IPS DF 4.7 (cell line): ENCODE measurements around the gene LUZP2.

ENCODE experiments used
- DNase-seq: peaks from one replicate; pipeline ENCODE4 v3.0.0-alpha.2; 2013; ENCODE audit warnings: low spot score; ENCODE audit errors: extremely low read depth

The LUZP2 gene

GRCh38 chr11:24496736-24497725 is at the start of gene LUZP2:
Gene LUZP2, plus strand, starts transcription at chr11:24497053.
- peak; percentile 36 for DNase-seq

GRCh38 chr11:24453129-24453718 is 43.6 kb upstream of the LUZP2 start:
- DNase-seq, result no peak

DNA sequence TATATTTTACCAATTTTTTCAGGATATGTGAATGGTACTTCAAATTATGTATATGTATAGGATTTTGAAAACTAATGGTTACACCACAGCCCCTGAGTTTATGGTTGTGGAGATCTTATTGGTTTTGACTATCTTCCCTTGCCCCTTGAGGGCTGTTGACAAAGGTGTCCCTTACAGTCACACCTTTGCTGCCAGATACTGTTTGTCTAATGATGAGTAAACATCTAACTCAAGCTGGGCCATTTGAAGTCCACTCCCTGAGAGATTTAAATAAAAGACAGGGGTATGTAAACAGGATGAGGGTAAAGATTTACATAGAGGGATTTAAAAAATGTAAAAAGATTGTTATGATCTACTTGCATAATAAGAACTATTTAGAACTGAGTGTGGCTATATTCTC is 38.9 kb upstream of the LUZP2 start:
- DNase-seq, result no peak

GRCh38 chr11:24470431-24470830 is 26.4 kb upstream of the LUZP2 start:
- no peak for DNase-seq

DNA sequence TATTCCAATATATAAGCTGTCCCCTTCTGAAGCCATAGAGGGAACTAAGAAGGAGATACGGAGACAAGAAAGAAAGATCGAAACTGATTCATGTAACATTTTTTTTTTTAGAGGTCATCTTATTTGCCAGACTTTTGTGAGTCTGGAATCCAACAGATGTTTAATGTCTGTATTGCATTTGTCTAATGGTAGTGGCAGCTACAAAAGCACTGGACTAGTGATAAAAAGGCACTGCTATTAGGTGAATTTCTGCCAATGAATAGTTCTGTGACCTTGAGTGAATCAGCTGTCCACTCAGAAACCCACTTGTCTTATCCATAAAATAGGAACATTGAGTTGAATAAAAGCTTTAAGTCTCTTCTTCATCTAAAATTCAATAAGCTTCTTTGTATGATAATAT is 25.8 kb upstream of the LUZP2 start:
- DNase-seq, result no peak

DNA sequence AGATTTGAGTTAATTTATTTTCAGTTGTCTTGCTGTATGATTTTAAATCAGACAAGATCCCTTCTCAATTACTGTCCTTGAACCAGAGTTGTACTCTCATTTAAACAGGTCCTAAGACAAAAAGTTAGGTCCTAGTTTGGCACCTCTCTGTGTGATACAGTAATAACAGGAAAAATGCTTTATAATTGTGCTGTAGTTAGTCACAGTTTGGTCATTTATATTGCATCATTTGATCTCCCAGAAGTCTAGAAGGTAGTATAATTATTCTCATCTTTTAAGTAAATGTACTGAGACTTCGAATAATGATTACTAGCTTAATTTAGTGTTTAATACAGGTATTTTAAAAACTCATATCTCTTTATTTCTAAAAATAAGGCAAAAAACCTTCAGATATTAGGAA is 18.1 kb upstream of the LUZP2 start:
- no peak for DNase-seq

GRCh38 chr11:24489477-24489876 is 7.4 kb upstream of the LUZP2 start:
- DNase-seq, result no peak

DNA sequence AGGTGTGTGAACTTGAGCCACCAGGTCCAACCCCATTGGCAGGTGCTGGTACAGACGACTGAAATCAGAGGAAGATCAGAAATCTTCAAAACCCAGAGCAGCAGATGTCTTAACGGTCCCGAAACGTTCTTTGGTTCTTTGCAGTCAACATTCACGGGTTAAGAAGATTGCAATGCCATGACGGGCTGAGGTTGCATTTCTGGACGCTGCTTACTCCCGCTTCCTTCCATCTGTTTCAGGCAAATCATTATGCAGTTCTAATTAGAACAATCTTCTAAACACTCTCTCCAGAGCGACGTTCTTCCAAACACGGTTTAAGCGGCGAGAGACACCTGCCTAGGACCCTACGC is 492 bp upstream of the LUZP2 start:
- DNase-seq, result no peak

- no peak for DNase-seq
Observed at GRCh38 chr11:24497831-24498230, 978 bp downstream of the LUZP2 start.

GRCh38 chr11:24502425-24502824 is 5.6 kb downstream of the LUZP2 start:
- no peak for DNase-seq

GRCh38 chr11:24509114-24509513 is 12.3 kb downstream of the LUZP2 start:
- DNase-seq, result no peak

DNA sequence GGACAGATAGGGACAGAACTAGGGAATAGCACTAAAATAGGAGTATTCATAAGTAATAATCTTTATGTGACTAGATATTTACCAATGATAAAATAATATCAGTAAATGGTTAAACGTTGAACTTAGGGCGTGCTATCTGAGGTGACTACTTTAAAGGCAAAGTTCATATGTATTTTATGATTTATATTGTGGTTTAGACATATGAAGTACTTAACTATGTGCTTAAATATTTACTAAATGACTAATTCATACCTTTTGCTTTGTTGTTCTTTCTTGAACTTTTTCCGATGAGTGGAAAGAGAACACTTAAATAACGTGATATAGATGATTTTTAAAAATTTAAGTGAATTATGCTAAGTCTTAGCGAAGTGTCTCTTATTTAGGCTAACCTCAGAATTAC is 14.7 kb downstream of the LUZP2 start:
- DNase-seq, result no peak

DNA sequence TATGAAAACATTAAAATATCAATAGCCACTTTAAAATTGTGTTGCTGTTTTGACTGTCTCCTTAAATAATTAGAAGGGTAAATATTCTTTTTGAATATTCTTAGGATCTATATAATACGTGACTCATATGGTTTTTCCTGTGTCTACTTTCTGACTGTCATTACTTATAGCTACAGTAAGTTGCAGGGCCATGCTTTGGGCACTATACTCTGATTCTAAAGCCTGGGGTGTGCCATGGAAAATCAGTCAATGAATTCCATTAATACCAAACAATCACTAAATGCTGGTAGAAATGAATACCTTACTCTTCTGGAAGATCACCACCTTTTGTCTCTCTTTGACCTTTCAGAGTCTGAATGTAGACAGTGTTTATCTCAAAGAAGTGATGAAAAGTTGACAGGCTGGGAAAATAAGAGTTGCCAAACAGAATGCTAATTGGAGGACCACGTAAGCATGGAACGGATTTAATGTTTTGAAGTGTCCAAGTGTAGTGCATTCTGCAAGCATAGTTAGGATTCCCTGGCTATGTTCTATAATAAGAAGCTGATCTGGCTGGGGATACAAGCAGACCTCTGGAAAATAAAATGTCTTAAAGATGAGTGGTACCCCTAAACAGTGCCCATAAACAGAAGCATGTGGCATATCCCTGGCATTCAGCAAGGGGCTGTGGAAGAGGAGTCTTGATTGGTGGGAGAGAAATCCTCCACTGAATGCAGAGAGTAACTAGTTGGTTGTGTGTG is 16.8 kb downstream of the LUZP2 start:
- no peak for DNase-seq

DNA sequence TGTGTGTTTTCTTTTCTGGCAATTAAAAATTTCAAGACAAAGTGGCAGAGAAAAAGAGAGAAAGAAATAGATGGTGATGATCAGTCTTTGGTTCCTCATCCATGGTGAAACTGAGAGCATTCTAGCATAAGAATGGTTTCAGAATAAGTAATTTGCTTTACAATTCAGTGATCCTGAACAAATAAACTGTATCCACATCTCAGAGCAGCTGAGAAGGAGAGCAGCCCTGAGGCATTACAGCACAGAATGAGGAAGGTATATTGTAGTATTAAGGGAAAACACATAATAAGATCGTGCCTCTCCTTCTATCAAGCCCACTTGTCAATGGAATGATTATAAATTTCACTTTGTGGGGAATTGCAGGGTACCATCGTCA is 17.4 kb downstream of the LUZP2 start:
- no peak for DNase-seq

DNA sequence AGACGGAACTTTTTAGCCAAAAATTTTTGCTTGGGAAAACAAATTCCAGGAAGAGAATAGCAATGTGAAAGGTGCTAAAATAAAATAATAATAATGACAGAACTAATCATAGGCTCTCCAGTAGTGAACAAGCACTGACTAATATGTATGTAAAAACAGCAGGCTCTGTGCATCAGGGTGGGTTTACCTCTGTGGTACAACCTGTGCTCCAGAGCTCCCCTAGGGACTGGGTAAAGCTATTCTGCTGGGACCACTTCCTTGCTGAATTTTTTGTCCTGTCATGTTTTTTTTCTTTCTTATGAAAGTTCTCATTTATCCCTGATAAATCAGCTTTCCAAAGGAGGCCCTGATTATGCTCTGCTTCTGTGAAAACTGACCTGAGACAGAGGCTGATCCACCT is 18.8 kb downstream of the LUZP2 start:
- DNase-seq, result no peak

- no peak for DNase-seq
Observed at GRCh38 chr11:24516638-24517037, 19.8 kb downstream of the LUZP2 start.

GRCh38 chr11:24521601-24522000 is 24.7 kb downstream of the LUZP2 start:
- DNase-seq, result no peak

GRCh38 chr11:24524156-24524555 is 27.3 kb downstream of the LUZP2 start:
- DNase-seq, result no peak

GRCh38 chr11:24531528-24531927 is 34.7 kb downstream of the LUZP2 start:
- DNase-seq, result no peak

- DNase-seq, result no peak
Observed at GRCh38 chr11:24543771-24544170, 46.9 kb downstream of the LUZP2 start.

GRCh38 chr11:24556693-24557092 is 59.8 kb downstream of the LUZP2 start:
- DNase-seq, result no peak

- DNase-seq, result no peak
Observed at GRCh38 chr11:24559315-24559714, 62.5 kb downstream of the LUZP2 start.
